NCI-H82 (cell line): ENCODE results near the gene PPP4R1.
"Not testable (repeated sequence)": the region's sequence is repeated elsewhere in the genome, so short reads cannot be mapped to it uniquely, and the experiment has no call there.

Source experiments
- DNase-seq: peaks from one replicate; lab custom pipeline; 2025; lab: John Stamatoyannopoulos, UW

Gene PPP4R1

DNA sequence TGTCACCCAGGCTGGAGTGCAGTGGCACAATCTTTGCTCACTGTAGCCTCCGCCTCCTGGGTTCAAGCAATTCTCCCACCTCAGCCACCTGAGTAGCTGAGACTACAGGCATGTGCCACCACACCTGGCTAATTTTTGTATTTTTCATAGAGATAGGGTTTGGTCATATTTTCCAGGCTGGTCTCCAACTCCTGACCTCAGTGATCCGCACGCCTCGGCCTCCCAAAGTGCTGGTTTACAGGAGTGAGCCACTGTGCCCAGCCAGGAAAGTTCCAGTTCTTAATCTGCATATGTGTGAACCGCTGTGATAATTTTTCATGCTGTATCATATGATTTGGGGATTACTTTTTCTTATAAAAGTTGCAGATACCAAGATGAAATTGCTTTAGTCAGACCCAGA lies 14.6 kb upstream of the PPP4R1 start:
- DNase-seq: no peak

GRCh38 chr18:9627642-9628041 lies 13.3 kb upstream of the PPP4R1 start:
- no peak for DNase-seq

GRCh38 chr18:9619990-9620389 lies 5.6 kb upstream of the PPP4R1 start:
- no peak for DNase-seq

GRCh38 chr18:9619545-9619944 lies 5.2 kb upstream of the PPP4R1 start:
- DNase-seq: no peak

- no peak for DNase-seq
Measured at GRCh38 chr18:9619056-9619455, 4.7 kb upstream of the PPP4R1 start.

- DNase-seq: no peak
Measured at GRCh38 chr18:9617006-9617542, 2.7 kb upstream of the PPP4R1 start.

DNA sequence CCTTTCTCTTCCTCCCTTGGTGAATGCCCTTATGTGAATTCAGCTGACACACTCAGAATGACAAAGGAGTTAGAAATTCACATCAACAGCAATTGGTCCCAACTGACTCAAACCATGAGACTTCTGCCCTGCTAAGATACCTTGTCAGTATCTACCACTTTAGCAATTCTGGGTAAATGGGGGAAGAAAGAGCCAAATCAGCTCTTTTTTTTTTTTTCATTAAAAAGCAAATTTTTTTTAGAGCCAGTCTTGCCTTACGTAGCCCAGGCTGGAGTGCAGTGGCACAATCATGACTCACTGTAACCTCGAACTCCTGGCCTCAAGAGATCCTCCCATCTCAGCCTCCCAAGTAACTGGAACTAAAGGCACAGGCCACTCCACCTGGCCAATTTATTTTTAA lies 1.7 kb upstream of the PPP4R1 start:
- no peak for DNase-seq

- no peak for DNase-seq
Measured at GRCh38 chr18:9615280-9615797, 980 bp upstream of the PPP4R1 start.

DNA sequence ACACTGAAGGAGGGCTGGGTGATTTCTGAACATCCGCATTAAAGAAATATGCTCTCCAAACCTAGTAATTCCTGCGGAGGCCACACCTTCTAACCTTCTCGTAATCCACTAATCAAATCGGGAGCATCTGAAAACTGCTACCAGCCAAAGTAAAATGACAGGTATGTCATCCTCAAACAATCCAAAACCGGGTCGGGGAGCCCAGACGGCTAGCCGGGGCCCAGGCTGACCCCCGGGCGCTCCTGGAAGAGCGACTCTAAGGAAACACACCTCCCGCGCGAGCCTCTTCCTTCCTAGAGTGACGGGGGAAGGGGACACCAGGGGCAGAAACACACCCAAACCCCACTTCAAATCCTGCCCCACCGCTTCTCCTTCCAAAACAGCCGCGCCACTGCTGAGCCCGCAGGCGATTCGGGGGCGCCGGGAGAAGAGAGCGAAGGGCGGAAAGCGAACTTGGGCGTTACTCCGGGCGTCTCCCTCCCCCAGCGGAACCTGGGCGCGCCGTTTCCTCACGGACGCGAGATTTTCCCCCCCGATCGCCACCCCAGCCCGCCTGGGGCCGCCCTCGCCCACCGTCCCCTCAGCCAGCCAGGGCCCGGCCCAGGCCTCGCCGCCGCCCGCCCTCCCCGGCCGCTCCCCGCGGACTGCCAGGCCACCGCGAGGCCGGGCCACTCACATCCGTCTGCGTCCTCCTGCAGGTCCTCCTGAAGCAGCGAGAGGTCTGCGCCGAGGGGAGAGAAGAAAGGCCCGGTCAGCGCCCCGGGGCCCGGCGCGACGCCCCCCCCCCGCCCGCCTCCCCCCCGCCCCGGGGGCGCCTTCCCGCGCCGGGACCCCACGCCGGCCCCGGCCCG lies 584 bp downstream of the PPP4R1 start:
- DNase-seq: peak; percentile 76

DNA sequence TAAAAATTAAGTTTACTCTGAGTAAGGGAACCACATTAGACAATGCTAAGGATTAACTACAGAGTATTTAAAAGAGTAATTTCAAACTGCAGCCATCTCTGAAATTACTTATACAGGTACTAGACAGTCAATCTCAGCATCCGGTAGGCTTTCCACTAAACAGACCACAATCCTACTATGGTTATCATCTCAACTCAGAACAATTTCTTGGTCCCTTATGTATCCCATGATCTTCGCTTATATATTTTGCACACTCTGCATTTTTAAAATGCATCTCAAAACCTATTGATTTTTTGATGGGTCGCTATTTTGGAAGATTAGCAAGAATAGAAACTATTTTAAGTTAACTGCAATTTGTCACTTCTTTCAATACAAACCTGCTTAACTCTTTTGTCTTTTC lies 1.4 kb downstream of the PPP4R1 start:
- DNase-seq: no peak

- peak; percentile 64 for DNase-seq
Measured at GRCh38 chr18:9612215-9612830, 2.0 kb downstream of the PPP4R1 start.

DNA sequence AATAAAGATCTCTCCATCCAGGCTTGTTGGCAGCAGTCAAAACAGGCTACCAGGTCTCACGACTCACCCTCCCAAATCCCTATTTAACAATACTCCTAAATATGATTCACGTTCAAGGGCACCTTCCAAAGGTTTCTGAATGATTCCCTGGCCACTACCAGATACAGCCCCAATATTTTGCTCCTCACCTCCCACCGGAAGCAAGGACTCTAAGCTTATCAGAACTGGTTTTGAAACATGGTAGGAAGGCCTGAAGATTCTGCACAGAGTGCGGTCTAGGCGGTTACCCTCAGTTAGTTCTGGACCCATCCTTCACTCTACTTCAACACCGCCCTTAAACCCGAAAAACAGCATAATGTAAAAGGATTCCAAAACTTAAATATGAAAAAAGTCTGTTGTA lies 5.2 kb downstream of the PPP4R1 start:
- DNase-seq: no peak

GRCh38 chr18:9608728-9609127 lies 5.6 kb downstream of the PPP4R1 start:
- no peak for DNase-seq

GRCh38 chr18:9608298-9608697 lies 6.1 kb downstream of the PPP4R1 start:
- DNase-seq: no peak

- DNase-seq: not testable (repeated sequence)
Measured at GRCh38 chr18:9607111-9607510, 7.2 kb downstream of the PPP4R1 start.

GRCh38 chr18:9606039-9606438 lies 8.3 kb downstream of the PPP4R1 start:
- DNase-seq: no peak

- DNase-seq: no peak
Measured at GRCh38 chr18:9604348-9604747, 10.0 kb downstream of the PPP4R1 start.

DNA sequence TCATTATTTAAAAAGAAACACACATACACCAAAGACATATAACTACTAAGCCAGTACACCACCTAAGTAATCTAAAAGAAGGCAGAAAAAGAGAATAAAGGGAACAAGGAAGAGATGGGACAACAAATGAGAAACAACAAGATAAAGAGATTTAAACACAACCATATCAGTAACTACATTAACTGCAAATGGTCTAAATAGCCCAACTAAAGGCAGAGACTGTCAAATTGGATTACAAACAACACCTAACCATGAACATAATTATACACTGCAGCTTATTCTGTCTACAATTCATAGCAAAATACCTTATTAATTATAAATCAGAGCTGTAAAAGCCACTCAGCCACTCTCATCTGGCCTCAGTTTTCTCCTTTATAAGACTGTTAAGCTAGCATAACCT lies 15.0 kb downstream of the PPP4R1 start:
- no peak for DNase-seq

GRCh38 chr18:9597609-9598008 lies 16.8 kb downstream of the PPP4R1 start:
- DNase-seq: no peak

- DNase-seq: no peak
Measured at GRCh38 chr18:9596843-9597526, 17.4 kb downstream of the PPP4R1 start.

- DNase-seq: no peak
Measured at GRCh38 chr18:9596226-9596625, 18.1 kb downstream of the PPP4R1 start.

DNA sequence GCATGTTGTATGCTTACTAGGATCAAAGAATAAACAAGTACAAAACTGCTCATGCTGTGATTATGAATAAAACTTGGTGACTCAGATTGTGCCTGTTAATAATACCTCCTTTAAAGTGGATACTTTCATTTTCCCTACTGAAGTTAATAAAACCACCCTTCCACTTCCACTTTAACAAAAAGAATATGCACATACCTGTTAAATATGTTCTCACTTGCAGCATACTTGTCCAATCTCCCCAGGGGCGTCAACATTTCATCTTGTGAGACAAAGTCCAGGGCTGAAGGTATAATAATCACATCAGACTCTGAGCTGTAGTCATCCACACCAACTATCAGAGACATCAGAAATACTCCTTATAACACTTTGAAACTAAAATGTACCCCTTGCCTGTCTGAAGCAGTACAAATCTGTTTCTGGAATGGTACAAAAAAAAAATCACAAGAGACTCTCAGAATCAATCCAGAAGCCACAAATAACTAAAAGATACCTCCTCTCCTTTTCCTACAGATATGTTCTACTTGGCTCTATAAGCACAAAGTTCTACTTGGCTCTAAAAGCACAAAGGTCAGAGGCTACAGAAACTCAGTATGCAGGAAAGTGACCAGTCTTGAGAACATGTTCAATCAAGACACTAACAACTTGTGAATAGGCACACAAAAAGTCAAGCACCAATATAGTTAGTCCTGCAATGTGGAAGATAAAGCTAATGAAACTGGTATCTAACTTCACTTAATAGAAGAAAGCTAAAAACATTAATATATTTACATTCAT lies 19.3 kb downstream of the PPP4R1 start:
- no peak for DNase-seq
